ENCODE measurements around the gene PKD2L1.
"Not testable (repeated sequence)": the region's sequence is repeated elsewhere in the genome, so short reads cannot be mapped to it uniquely, and the experiment has no call there.

PKD2L1 gene

GRCh38 chr10:100333661-100334440 is 3.8 kb upstream of the PKD2L1 start:
- no peak for DNase-seq (ENCODE audit: low read depth in 3 of 3)

GRCh38 chr10:100333106-100333505 is 3.1 kb upstream of the PKD2L1 start:
- DNase-seq (ENCODE audit: low read depth in 3 of 3) = no peak

GRCh38 chr10:100328198-100328597 is 1.8 kb downstream of the PKD2L1 start:
- DNase-seq (ENCODE audit: low read depth in 3 of 3) = no peak

- no peak for DNase-seq (ENCODE audit: low read depth in 3 of 3)
These were observed 2.4 kb downstream of the PKD2L1 start for GRCh38 chr10:100327718-100328009.

GRCh38 chr10:100327007-100327717 is 2.9 kb downstream of the PKD2L1 start:
- DNase-seq (ENCODE audit: low read depth in 3 of 3) = no peak

GRCh38 chr10:100325158-100325557 is 4.9 kb downstream of the PKD2L1 start:
- DNase-seq (ENCODE audit: low read depth in 3 of 3) = no peak

GRCh38 chr10:100319707-100320402 is 10.2 kb downstream of the PKD2L1 start:
- no peak for DNase-seq (ENCODE audit: low read depth in 3 of 3)

GRCh38 chr10:100318207-100318606 is 11.8 kb downstream of the PKD2L1 start:
- no peak for DNase-seq (ENCODE audit: low read depth in 3 of 3)

GRCh38 chr10:100315615-100316014 is 14.4 kb downstream of the PKD2L1 start:
- no peak for DNase-seq (ENCODE audit: low read depth in 3 of 3)

- DNase-seq (ENCODE audit: low read depth in 3 of 3) = no peak
These were observed 18.7 kb downstream of the PKD2L1 start for GRCh38 chr10:100311298-100311697.

GRCh38 chr10:100307684-100308083 is 22.3 kb downstream of the PKD2L1 start:
- no peak for DNase-seq (ENCODE audit: low read depth in 3 of 3)

GRCh38 chr10:100306861-100307260 is 23.2 kb downstream of the PKD2L1 start:
- DNase-seq (ENCODE audit: low read depth in 3 of 3) = no peak

- no peak for DNase-seq (ENCODE audit: low read depth in 3 of 3)
These were observed 25.6 kb downstream of the PKD2L1 start for GRCh38 chr10:100304414-100304813.

- no peak for DNase-seq (ENCODE audit: low read depth in 3 of 3)
These were observed 26.2 kb downstream of the PKD2L1 start for GRCh38 chr10:100303724-100304319.

- not testable (repeated sequence) for DNase-seq (ENCODE audit: low read depth in 3 of 3)
These were observed 28.9 kb downstream of the PKD2L1 start for GRCh38 chr10:100301123-100301522.

- DNase-seq (ENCODE audit: low read depth in 3 of 3) = no peak
These were observed 32.8 kb downstream of the PKD2L1 start for GRCh38 chr10:100297242-100297641.

GRCh38 chr10:100293066-100293465 is 37.0 kb downstream of the PKD2L1 start:
- no peak for DNase-seq (ENCODE audit: low read depth in 3 of 3)

GRCh38 chr10:100292300-100292699 is 37.7 kb downstream of the PKD2L1 start:
- not testable (repeated sequence) for DNase-seq (ENCODE audit: low read depth in 3 of 3)

GRCh38 chr10:100291356-100291755 is 38.7 kb downstream of the PKD2L1 start:
- no peak for DNase-seq (ENCODE audit: low read depth in 3 of 3)

- no peak for DNase-seq (ENCODE audit: low read depth in 3 of 3)
These were observed 40.4 kb downstream of the PKD2L1 start for GRCh38 chr10:100289641-100290040.

- no peak for DNase-seq (ENCODE audit: low read depth in 3 of 3)
These were observed 41.8 kb downstream of the PKD2L1 start for GRCh38 chr10:100288196-100288595.

- no peak for DNase-seq (ENCODE audit: low read depth in 3 of 3)
These were observed 42.3 kb downstream of the PKD2L1 start for GRCh38 chr10:100287756-100288155.

Data from stimulated activated CD4-positive, alpha-beta T cell treated with anti-CD3 and anti-CD28 coated beads, TNF-alpha, amount 100 ng/mL, for 24 hours (primary cell).